ENCODE data around the gene CDH4.
"Not testable (repeated sequence)": the region's sequence is repeated elsewhere in the genome, so short reads cannot be mapped to it uniquely, and the experiment has no call there.

CDH4 gene

DNA sequence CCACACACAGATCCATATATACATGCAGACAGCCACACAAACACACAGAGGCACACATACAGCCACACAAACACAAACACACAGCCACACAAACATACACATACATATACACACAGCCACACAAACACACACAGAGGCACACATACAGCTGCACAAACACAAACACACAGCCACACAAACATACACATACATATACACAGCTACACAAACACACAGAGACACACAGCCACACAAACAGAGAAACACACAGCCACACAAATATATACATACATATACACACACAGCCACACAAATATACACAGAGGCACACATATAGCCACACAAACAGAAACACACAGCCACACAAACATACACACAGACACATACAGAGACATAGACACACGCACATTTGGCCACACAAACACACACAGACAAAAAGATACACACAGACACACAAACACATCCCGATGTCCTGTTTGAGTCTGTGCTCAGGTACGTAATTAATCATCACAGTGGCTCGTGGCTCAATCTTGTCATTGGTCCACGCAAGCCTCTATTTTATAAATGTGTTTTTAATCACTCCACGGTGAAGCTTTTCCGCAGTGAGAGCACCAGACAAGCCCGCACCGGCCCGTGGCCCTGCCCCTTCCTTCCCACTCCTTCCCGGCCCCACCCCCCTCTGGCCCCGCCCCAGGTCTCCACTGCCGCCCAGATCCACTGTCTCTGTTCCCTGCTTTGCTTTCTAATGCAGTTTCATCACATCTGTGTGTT lies 135.3 kb downstream of the CDH4 start:
- peak; percentile 49 for DNase-seq (ENCODE audit: low read depth)

DNA sequence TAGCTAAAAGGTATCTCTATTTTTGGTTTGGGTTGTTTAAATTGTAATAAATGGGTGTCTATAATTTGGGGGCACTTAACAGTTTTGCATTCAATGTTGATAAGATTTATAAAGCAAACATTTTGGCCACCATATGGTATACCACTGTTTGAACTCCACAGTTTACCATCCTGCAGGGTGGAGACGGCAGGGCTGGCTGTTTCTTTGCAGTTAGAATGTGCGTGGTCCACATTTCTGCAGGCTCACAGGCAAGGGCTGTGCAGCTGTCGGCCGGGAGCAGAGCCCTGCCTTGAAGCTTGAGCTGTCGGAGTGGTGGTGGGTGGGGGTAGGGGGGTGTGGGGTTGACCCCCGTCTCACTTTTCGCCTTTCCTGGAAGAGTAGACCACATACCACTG lies 135.9 kb downstream of the CDH4 start:
- DNase-seq (ENCODE audit: low read depth): no peak

DNA sequence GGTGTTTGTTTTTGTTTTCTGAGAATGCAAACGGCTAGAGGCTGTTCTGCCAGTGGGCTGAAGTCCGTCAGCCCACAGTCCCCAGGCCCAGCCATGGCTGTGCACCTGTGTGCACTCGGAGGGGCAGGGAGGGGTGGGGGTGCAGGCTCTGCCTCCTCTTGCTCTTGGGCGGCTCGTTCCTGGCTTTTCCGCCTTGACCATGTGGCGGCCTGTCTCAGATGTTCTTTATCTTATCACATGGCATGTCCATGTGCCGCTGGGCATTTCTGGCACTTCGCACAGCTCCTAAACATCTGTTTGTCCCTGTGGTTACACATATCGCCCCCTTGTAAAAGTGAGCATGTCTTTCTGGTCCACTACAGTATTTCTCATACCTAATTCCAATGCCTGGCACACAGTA lies 137.0 kb downstream of the CDH4 start:
- DNase-seq (ENCODE audit: low read depth): no peak

DNA sequence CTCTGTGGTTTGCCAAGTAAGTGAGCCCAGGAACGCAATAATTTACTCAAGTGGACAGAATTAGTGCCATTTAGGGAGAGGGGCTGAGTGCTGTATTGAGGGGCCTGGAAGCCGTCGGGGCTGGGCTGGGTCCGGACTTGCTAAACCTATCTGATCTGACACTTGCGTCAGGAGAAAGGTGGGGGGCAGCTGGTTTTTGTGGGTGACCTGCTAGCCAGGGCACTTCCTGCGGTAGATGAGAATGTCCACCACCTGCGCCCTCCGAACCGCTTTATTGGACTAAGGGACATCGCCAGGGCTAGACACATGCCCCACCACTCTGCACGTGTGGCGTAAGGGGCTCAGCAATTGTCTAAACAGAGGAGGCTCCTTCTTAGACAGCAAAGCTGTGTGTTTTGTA lies 139.1 kb downstream of the CDH4 start:
- DNase-seq (ENCODE audit: low read depth): no peak

DNA sequence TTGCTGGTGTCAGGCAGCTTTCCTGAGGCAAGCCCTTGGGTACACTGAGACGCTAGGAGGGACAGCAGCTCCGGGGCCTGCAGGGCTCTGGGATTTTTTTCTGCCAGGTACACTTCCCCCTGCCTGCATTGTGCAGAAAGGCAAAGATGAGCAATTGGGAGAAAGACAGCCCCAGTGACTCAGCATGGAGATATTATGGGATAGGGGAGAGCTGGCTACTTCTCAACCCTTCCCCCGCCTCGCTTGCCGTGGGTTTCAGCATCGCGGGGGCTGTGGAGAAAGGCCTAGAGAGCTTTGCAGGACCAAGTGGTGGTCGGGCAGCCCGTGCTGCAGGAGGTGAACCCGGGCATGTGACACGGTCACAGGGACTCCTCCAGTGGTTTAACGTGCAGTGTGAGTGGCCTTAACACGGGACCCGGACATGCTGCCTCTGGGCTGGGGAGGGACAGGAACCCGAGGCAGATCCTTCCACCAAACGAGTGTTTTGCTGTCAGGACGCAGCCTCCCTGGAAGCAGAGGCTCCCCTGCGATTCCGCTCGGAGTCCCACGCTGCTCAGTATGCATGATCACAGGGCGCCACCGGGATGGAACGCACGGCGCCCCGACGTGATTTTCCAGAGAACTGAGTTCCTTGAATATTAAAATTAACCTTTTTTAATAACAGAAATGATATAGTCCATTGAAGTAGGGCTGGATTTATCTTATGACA lies 139.9 kb downstream of the CDH4 start:
- DNase-seq (ENCODE audit: low read depth): no peak

DNA sequence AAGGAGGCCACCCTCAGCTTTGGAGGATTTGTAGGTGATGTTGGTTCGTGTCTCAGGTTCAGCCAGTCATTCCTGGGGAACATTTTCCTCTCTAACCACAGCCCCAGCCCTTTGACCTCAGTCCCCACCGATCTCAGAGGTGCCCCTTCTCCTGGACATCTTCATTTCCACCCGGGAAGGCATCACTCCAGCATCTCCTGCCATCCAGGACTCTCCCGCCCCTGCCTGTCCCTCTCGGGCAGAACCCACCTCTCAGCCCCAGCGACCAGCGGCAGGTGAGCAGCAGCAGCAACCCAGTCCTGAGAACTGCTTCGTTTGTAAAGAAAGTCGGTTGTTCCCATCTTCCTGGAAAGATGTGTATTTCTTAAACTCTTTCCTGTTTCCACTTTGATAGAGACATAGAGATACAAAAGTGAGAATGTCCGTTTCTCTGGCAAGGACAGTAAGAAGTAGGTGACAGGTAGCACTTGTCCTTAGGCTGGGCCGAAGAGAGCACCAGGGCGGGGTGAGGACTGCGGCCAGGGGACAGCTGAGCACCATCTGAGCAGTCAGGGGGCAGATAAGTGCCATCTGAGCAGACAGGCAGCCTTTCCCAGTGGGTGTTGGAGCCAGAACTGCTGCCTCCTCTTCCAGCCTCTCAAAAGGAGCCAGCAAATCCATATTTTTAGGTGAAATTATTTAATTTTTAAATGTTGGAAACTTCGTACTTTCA lies 142.2 kb downstream of the CDH4 start:
- no peak for DNase-seq (ENCODE audit: low read depth)

DNA sequence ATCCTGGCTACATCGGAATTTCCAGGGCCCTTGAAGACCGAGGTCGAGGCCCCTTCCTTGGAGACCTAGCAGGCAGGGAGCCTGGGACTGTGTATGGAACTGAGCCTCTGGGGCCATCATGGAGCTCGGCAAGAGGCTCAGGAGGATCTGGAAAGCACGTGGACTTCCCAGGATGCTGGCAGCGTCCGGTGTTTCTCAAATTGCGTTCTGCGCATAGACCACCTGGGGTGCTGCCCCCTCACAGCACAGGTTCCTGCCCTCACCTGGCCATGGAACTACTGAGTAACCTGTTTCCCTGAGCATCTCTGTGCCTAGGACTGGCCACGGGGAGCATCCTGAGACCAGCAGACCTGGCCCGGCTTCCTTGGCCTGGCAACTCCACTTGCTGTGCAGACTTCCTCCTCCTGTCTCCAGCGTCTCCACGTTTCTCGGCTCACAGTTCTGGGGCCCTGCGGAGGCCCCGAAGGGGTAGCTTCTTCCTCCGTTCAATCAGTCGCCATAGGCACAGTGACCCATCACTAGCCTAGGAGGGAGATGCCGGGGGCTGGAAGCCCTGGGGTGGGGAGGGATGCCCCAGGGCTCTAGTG lies 144.3 kb downstream of the CDH4 start:
- no peak for DNase-seq (ENCODE audit: low read depth)

DNA sequence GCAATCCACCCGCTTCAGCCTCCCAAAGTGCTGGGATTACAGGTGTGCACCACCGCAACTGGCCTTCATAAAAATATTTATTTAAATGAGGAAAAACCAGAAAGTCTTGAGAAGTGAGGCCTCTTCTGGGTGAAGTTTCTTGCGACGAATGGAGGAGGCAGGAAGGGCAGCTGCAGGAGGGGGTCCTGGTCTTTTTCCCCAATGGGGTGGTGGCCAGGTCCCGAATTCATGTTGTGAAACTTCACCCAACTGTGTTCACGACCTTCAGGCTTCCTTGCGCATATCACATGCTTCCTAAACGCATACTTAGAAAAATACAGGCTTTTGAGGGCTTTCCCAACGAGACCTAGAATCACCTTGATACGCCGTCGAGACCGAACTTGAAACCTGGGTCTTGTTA lies 145.1 kb downstream of the CDH4 start:
- DNase-seq (ENCODE audit: low read depth): no peak

DNA sequence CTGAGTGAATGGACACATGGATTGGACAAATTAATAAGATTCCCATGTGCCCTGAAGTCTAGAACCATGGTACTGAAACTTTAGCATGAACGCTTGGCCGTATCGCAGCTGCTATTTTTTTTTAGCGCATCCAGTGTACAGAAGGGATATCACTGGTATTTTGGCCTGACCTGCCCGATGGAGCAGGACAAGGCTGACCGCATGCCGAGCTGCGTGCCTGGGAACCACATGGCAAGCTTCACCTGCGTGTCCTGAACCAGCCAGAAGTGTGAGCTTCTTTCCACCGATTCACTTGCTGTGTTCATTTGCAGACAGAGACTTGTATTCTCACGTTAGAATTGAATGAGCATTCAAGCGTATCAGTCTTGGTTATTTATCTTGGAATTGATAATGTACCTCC lies 145.7 kb downstream of the CDH4 start:
- DNase-seq (ENCODE audit: low read depth): no peak

DNA sequence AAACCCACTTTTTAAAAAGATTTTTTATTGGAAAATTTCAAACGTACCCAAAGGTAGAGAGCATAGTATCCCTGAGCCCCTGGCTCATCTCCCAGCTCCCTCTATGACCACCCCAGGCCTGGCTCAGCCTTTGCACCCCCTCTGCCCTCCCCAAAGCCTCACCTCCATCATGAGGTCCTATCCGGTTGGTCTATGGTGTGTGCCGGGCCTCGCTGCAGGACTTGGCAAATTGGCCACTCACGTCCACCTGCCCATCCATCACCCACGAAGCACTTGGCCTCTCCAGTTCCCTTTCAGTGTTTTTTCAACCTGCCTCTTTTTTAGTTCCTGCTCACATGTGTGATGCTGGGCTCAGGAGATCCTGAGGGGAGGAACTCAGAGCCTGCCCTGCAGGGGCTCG lies 147.4 kb downstream of the CDH4 start:
- DNase-seq (ENCODE audit: low read depth): no peak

DNA sequence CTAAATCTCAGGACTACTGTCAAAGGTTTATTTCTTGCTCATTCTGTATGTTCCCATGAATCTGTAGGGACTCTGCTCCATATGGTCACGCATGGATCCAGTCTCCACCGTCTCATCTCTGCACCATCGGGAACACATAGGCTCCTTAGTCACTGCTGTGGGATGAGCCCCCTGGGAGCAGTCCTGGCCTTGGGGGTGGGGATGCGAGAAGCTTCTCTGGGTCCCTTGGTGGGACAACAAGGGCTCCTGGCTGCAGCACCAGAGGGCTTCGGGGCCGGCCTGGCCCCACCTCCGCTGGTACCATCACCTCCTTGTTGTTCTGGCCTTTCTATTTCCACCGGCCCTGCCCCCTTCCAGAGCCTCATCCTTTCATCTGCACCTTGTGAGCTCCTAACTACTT lies 148.4 kb downstream of the CDH4 start:
- no peak for DNase-seq (ENCODE audit: low read depth)

DNA sequence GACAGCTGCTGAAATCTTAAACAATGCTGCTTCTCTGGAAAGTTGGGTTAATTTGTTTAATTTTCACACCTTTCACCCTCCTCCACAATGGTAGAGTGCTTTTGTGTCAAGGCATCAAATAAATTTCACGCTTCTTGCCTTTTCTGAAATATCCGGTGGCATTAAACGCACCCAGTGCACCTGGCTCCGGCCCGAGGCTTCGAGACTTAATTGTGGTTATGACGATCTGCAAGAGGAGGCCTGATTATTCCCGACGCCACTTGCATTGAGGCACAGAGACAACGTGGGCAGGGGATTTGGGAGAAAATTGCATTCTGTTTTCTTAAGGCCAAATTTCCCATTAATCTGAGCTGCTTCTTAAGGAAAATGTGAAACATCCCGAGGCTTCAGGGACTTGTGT lies 152.2 kb downstream of the CDH4 start:
- DNase-seq (ENCODE audit: low read depth): no peak

DNA sequence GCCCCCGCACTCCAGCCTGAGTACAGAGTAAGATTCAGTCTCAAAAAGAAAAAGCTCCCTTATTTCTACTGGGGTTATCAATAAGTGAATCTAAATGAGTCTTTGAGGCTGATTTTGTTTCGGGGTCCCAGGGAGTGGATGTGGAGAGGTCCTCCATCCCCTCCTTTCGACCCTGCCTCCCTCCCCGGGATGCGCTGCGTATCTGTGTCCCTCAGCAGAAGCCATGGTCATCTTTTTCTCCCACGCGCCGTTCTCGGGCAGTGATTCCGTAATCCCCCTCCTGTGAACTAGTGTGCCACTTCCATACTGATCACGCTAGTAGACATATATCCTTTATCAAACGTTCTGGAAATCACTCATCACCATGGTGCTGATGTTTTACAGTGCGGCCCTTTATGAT lies 152.9 kb downstream of the CDH4 start:
- DNase-seq (ENCODE audit: low read depth): no peak

DNA sequence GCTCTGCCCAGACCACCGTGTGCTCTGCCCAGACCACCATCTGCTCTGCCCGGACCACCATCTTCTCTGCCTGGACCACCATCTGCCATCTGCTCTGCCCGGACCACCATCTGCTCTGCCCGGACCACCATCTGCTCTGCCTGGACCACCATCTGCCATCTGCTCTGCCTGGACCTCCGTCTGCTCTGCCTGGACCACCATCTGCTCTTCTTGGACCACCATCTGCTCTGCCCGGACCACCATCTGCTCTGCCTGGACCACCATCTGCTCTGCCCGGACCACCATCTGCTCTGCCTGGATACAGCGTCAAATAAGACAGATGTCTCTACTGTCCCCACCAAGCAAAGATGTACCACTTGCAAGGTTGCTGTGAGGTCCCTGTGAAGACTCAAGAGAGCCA lies 154.7 kb downstream of the CDH4 start:
- not testable (repeated sequence) for DNase-seq (ENCODE audit: low read depth)

DNA sequence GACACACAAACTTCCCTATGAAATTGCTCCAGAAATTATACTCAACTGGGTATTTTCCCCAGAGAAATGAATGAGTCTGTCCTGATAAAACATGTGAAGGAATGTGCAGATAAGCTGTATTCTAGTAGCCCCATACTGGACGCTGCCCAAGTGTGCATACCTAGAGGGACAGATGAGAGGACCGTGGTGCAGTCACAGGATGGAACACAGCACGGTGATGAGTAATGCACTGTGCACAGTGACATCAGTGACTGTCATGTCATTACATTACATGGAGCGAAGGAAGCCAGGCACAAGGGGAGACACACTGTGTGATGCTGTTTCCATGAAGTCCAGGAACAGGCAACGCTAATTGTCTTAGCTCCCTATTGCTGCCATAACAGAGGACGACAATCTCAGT lies 155.5 kb downstream of the CDH4 start:
- DNase-seq (ENCODE audit: low read depth): no peak

DNA sequence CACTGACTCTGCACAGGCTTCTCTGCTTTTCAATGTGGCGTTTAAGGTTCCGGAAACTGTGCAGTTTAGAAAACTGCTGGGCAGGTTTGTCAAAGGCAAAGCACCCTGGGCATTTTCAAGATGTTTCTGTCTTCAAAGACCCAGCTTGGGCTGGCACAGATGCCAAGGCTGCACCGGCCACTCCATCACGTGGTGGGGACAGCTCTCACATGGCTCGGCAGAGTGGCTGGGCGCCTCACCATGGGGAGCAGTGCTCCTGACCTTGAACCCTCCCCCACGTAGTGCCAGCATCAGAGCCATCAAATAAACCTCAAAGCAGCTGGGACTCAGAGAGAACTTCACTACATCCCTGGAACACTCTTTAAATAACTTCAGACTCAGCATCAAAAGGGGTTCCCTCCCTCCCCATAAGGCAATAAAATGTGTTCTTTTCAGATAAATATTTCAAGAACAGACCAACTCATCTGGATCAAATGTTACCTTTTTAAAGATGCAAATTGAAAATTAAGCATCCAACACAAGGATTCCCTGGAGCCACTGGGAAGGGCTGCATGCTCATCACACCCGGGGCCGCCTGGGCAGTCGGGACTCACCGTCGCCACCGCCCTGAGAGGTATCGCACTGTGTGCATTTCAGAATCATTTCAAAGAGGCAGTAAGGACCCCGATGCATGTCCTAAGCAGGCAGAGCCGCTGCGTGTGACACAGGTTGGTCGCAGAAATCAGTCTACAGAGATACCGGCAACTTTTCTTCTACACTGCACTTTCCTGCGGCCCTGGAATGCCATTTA lies 157.1 kb downstream of the CDH4 start:
- no peak for DNase-seq (ENCODE audit: low read depth)

DNA sequence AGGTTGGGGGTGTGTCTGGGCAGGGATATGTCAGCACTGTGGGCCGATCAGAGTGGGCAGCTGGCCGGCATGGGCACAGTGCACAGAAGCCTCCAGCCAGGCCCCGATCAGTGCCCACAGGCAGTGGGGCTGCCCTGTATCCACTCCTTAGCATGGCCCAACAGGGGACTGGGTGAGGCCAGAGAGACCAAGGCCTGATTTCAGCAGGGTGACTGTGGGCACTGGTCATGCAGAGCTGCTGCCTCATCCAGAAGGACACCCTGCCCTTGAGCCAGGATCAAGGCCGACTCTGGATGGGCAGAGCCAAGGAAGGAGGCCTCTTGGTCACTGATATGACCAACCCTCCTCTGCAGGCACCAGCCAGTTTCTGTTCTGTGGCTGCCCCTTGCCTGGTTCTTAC lies 159.7 kb downstream of the CDH4 start:
- no peak for DNase-seq (ENCODE audit: low read depth)

DNA sequence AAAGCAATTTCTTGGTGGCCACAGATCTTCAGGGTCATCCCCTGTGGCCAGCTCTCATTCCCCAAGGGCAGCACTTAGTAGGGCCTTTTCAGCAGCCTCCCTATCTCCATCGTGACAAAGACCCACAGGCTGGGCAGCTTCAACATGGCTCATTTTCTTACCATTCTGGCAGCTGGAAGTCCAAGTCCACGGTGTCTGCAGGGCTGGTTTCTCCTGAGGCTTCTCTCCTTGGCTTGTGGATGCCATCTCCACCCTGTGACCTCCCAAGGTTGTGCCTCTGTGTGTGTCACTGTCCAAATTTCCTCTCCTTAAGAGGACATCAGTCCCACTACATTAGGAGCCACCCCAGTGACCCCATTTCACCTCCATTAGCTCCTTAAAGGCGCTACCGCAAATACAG lies 161.7 kb downstream of the CDH4 start:
- DNase-seq (ENCODE audit: low read depth): no peak

DNA sequence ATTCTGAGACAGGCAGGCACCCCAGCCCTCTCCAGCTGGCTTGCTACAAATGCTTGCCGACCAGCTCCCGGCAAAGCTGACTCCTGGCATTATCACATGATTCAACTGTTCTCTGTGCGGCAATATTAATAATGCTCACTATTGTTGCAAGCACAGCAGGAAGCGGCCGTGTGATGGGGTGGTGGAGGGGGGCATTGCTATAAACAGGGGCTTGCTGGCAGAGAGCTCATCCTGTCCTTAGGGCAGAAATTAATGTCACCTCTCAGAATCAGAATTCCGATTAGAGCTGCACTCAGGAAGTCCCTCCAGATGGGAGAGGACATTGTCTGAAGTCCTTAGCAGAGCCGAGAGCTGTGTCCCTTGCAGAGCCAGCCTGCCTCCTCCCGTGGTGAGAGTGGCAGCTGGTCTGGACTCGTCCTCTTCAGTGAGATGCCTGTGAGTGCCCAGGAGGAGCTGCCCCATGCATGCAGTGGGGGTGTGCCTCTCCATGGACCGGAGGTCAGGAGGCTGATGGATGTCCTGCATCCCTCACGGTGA lies 162.5 kb downstream of the CDH4 start:
- no peak for DNase-seq (ENCODE audit: low read depth)

DNA sequence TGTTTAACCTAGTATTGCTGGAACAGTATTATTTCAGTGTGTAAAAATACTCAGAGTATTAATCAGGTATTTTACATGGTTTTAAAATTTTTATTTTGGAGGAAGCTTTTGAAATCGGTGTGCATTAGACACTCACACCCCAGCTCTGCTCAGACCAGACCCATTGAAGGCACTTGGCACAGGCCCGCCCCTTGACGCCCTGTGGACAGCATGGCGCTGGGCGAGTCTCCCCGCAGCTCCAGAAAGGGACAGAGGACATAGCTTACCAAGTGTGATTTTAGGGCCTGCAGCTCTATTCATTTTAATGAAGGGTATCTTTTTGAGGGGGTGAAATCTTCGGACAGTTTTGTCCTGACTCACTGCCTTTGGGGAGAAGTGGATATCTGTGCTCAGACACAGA lies 164.5 kb downstream of the CDH4 start:
- DNase-seq (ENCODE audit: low read depth): no peak

DNA sequence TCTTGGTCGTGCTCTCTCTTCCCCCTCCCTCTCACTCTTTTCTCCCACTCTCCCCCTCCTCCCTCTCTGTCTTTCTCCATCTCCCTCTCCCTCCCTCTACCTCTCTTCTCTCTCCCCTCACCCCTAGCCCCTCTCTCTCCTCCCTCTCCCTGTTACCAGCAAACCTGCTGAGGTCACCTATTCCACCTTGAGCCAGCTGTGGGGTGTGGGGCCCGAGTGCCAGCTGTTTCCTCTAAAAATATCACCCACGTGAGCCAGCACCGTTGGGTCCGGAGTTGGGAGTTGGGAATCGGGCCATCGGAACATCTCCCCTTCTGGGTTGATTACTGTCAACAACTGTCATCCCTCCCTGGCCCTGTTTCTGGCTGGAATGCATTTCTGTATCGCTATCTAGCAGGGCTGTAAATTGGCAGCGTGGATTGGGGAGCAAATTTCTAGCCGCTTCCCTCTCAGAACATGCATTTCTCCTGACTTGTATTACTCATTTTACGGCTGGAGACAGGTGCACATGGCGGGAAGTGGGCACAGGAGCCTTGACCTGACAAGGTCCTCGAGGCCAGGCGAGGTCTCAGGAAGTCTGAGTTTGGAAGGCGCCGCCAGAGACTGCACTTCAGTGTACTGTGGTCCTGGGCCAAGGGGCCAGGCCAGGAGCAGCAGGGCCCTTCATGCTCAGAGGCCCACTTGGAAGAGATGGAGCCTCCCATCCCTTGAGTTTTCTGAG lies 165.3 kb downstream of the CDH4 start:
- DNase-seq (ENCODE audit: low read depth): no peak

Data from iris pigment epithelial cell (primary cell).